Inflammatory macrophage (primary cell): ENCODE data around the gene THUMPD3.

ENCODE experiments used
- DNase-seq, 2 donors: peaks; one replicate each; pipeline ENCODE4 v3.0.0-alpha.2; 2020 to 2022
- total RNA-seq, 18 experiments: gene quantifications; one replicate each; lab custom pipeline; 2026; ENCODE audit warnings: mixed read lengths in 6 of 18, inconsistent platforms in 2 of 18; lab: John Stamatoyannopoulos, UW

The THUMPD3 gene, protein sequence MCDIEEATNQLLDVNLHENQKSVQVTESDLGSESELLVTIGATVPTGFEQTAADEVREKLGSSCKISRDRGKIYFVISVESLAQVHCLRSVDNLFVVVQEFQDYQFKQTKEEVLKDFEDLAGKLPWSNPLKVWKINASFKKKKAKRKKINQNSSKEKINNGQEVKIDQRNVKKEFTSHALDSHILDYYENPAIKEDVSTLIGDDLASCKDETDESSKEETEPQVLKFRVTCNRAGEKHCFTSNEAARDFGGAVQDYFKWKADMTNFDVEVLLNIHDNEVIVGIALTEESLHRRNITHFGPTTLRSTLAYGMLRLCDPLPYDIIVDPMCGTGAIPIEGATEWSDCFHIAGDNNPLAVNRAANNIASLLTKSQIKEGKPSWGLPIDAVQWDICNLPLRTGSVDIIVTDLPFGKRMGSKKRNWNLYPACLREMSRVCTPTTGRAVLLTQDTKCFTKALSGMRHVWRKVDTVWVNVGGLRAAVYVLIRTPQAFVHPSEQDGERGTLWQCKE
- 10.6 to 59.0 (median 38.0) reads per million in 18 experiments for total RNA-seq

DNA sequence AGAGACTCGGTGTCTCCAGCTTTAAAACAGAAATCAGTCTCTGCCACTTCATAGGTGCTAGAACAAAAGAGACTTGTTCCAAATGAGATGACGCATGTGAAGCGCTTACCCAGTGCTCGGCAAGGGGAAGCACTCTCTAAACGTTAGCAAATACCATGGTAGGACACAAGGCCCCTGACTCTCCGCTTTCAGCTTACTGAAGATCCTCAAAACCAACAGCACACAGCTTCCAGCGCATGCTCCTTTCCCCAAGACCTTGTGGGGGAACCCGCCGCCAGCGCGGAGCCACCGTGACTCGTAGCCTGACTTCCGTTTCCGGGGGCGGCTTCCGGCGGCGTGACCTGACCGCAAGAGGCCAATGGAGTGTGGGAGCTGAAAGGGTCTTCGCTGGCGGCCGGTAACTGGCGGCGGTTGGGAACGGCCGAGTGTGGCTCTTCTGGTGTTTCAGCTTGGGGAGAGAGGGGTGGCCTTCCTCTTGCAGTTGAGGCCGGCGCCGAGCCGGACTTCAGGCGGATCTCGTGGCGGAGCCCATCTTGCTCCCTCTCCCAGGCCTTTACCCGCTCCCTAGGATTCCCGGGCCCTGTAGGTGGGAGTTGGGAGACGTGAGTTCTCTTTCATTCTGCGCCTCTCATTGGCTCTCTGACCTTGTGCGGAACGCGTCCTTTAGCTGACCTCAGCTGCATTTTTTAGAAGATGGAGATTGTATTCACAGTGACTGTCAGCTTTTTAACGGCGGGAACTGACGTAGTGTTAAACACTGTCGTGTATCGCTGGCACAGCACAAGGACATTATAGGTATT is at the start of gene THUMPD3:
THUMPD3 (plus strand) TSS at position 324 of the 800 bp plus-strand sequence. CDS start 2,015 bp downstream, outside the sequence.
- DNase-seq = peak; percentile 99

DNA sequence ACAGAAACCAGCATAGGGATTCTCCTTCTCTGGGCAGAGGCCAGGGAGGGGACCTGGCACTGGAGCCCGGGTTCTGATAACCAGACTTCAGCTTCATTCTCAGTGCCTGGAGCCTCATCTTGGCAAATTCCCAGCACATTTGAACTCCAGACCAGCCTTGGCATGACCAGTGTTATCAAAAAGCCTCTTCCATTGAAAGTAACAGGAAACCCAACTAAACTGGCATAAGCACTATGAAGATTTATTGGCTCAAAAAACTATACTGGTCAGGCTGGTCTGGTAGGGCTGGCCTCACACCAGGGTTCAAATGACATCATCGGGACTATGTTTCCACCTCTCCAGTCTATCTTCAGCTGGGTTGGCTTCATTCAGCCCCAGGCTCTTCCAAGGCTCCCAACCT is 48.1 kb upstream of the THUMPD3 start:
- DNase-seq = no peak

DNA sequence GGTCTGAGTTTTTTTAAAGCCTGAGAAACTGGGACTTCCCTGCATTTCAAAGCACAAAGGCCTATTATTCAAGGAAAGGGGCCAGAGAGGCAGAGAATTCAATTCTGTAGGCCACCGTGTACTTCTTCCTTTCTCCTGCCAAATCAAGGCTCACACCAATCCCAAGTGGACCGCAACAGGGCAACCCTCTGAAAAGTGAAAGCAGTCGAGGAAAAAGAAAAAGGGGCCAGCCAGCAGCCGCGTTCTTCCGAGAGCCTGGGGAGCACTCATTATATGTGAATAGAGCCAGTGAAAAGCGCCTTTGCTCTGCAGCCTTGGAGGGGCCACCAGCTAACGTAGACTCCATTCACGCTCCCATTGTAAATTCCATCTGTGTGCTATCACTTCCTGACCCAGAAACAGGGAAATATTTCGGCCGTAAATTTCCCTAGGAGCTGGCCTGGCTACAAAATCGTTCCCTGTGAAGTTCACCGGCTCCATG is 45.9 kb upstream of the THUMPD3 start:
- DNase-seq = no peak

DNA sequence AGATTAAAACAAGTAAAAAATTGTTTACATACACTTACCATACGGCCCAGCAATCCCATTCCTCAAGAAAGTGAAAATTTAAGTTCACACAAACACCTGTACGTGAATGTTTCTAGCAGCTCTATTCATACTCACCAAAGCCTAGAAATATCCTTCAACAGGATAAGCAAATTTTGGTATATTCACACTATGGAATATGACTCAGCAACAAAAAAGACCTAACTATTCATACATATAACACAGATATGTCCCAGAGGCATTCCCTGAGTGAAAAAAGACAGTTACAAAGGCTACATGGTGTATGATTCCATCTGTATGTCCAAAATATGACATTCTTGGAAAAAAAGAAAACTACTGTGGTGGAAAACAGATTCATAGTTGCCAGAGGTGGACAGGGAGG is 40.1 kb upstream of the THUMPD3 start:
- DNase-seq = no peak

DNA sequence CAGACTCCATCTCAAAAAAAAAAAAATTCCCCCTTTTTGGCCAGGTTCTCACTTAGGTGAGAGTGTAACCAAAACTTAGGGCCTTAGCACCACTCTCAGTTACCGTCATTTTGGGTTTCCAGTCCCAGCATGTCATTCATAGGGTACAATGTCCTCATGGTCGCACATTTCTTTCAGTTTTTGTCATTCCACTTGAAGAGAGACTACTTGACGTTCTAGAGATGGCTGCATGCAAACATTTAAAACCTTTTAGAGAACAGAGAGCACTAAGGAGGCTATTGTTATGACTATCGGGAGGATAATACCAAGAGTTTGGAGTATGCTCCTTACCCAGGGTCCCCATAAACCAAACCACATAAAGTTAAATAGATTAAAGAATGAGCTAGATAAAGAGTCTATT is 37.9 kb upstream of the THUMPD3 start:
- DNase-seq = no peak

DNA sequence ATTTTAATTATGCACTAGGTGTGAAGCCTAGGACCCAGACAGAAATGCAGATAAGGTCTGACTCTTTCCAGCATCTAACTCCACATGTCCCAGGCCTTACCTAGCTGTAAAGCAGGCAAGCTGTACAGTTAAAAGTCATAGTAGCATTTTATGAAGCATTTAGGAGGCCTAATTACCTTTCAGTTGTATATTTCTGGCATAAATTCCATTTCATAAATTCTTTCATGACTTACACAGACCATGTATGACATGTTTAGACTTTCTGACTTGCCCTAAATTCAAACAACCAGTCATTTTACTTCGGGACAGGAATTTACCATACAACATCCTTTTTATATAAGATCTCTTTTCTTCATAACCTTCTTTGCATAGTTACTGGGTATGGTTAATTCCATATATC is 35.3 kb upstream of the THUMPD3 start:
- DNase-seq = no peak

DNA sequence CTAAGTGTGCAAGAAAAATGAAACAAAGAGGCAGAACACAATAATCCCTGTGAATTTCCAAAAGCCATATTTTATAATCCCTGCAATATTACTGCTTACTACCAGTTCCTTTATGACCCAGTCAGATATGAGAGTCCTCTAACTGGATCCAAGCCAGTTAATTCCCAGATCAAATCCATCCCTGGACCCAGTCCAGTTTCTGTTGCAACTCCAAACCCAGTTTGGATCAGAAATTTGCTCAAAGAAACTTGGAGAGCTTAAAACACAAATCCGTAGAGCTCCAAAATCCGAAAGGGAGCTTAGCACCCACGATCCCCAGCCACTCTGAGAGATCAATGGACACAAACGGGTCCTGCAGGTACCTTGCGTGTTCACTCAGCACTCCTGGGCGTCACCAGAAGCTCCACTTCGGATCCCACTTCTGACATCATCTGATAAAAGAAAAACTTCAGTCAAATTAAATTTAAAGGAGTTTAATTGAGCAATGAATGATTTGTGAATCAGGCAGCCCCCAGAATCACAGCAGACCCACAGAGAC is 32.6 kb upstream of the THUMPD3 start:
- DNase-seq = no peak

DNA sequence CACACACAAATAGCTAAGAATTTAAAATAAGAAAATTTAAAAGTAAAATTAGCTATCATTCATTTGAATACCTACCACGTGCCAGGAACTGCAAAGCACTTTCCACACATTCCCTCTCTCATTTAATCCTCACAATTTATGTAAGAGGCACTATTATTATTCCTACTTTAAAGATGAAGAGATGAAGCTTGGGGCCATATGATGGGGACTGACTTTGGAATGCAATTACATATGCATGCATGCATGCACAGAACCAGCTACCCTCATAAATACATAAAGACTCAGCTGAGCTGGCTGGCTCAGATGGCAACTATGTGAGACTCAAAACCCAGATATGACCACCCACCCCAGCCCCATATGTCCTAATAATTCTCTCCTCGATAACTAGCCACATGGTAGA is 31.7 kb upstream of the THUMPD3 start:
- DNase-seq = no peak

DNA sequence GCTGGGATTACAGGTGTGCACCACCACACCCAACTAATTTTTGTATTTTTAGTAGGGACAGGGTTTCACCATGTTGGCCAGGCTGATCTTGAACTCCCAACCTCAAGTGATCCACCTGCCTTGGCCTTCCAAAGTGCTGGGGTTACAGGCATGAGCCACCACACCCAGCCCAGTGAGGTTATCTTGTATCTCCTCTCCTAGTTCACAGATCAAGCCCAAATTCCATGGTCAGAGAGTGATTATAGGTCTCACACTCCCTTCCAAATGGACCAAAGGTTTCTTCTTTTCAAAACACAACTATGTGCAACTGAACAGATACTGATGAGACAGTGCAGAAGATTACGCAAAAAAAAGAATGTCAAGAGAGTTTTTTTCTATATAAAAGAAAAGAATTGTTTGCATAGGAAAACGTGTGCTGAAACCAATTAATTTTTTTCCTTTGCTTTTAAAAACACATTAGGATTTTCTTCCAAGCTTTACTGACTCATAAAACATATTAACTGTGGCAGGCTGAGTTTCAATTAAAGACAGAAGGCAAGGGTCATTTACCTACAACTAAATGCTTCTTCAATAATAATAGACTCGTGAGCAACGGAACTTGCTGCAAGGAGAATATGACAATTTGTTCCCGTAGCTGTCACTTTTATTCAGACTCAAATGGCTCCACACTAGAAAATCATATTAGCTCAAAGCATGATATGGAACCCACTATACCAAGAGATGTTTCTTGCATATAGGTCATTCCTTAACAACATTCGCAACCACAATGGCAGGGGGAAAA is 30.4 kb upstream of the THUMPD3 start:
- DNase-seq = no peak

DNA sequence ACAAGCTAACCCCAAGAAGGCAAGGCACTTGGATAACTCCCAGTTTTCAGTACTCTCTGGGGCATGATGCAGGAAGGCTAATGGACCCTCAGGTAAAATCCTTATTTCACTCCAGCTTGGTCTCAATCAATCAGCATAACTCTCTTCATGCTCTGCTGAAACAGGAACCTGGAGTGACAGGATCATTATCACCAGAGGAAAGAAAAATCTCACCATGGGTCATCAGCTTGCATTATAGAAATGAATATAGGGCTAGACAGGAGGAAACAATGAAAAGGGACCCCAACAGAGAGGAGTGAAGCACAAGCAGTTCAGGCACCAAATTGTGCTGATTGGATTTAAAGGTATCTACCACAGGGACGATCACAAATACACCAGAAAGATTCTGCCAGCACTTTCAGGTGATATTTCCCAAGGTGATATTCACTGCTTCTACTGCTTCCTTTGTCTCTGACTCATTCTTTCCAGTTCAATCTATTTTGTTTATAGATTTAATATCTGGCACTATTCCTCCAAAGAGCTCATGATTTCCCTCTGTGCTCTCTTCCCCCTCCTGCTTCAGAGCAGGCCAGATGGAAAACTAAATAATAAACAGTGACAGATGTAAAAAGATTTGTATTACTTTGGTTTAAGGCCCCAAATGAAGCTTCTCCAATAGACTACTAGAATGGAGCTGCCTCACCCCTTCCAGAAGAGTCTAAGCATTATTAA is 22.9 kb upstream of the THUMPD3 start:
- DNase-seq = no peak

DNA sequence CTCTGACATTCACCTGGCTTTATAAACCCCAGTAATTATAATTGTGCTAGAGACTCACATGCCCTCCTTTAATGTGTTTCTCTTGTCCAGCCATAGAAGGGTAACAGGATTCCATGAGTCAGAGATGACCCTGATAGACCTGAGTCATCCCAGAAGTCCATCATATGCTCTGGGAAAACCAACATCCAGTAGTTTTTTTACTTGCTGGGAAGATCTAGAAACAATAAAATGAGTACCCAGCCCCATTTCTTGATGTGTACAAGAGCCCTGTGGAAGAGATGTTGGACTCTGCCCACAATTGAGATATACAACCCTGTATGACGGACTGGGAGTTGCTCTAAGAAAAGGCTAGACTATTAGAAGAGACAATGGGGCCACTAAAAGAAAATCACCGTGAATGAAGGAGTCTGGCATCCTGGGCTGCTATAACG is 22.4 kb upstream of the THUMPD3 start:
- no peak for DNase-seq

DNA sequence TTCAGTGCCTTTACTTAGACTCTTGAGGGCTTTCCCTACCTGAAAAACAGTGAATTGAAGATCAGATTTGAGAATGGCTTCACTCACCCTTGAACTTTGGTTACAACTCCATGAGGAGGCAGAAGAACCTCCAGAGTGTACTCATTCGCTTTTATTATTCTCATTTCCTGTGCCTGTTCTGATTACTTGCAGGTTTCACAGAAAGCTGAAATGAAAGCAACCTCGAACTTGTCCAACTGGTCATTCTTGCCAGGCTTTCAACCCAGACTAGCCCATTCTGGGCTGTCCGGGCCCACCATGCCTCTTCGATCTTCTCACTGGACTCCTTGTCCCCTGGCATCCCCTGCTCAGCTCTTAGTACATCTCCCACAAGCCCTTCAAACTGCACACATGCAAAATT is 20.2 kb upstream of the THUMPD3 start:
- DNase-seq = no peak

DNA sequence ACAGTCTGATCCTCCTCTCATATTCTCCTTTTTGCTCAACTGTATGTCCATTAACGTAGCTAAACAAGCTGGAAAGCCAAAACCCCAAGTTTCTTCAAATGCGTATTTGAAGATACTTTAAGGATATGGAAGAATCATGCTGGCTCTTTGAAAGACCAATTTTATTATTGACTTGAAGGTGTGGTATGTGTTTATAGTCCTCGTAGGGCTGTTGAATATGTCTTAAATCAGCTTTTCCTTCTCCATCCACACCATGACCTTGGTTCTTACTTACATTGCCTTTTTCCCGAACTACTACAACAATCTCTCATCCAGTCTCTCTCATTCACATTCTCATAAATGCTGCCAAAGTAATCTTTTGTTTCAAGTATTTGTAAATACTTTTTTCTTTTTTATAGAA is 19.7 kb upstream of the THUMPD3 start:
- no peak for DNase-seq

DNA sequence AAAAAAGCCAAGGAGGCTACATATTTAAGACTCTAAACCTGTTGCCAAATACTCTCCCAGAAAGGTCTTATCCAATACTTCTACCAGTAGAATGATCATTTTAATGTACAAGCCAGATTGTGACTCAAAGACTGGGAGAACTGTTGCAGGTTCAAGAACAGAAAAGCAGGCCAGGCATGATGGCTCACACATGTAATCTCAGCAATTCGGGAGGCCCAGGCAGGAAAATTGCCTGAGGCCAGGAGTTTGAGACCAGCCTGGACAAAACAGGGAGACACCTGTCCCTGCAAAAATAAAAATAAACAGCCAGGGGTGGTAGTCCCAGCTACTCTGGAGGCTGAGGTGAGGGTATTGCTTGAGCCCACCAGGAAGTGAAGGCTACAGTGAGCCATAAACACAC is 17.8 kb upstream of the THUMPD3 start:
- no peak for DNase-seq

DNA sequence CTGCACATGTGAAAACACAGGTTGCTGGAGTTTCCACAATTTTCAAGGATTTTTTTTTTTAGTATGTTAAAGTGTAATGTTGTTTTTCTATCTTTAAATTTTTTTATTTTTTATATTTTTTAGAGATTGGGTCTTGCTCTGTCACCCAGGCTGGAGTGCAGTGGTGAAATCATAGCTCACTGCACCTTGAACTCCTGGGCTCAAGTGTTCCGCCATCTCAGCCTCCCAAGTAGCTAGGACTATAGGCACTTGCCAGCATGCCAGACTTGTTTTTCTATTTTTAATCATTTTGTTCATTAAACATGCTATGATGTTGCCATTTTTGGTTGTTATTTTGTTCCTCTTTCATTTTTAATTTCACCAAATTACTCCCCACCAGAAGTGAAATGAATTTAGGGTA is 16.7 kb upstream of the THUMPD3 start:
- DNase-seq = no peak

DNA sequence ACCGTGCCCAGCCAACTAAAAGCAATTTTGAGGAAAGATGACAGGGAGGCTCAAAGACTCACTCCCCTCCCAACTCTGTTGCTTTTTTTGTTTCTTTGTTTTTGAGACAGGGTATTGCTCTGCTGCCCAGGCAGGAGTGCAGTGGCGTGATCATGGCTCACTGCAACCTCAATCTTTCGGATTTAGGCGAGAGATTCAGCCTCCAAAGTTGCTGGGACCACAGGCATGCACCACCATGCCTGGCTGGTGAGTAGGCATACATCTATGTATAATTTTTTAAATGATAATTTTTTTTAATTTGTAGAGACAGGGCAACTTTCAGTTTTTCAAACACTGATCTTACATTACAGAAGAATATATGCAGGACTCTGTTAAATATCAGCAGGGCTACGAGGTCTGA is 15.8 kb upstream of the THUMPD3 start:
- no peak for DNase-seq

DNA sequence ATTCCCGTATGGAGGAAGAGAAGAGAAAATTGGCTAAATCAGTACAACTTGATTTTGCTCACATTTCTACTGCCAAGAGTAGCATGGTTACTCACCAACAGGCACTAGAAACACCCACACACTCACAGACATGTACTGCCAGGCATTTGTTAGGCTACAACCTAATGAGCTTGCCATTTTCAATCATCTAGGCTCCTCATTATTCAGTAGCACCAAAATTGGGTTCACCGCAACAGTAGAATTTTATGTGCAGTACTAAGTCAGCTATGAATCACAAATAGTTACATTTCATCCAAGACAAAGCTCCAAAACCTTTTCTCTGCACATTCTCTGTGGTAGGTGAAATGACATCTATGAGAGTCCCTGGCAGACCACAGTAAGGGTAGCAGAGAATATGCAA is 15.0 kb upstream of the THUMPD3 start:
- no peak for DNase-seq

DNA sequence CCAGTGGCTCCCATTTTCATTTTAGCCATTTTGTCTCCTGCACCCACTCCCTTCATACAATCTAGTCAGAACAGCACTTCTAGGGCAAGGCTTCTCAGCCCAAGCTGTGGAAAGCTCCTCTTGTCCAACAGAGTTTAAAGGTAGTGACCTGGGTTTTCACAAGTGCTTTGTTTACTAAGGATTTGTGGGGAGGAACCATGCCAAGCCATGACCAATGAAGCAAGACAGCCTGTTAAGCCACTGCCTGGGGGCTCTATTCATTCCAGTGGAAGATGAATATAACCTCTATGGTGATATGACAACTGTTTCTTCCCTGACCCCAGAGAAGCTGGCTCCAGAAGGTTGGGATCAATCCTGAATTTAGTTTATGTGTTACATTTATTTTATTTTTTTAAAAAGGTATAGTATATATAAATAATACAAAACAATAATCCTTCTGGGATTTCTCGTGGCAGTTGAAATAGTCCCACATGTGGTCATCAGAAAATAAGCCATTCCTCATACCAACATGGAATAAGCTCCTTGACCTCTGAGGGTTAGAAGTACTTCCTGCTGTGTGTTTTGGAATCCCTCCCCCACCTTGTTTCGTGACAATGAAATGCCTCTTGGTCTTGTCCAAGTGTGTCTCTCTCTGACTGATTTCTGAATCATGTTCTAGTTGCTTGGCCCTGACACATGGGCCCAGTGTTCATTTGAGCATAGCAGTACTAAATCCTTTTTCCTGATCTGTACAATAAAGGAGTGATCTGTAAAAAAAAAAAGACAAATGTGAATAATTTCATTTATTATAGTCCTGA is 13.3 kb upstream of the THUMPD3 start:
- DNase-seq = no peak

DNA sequence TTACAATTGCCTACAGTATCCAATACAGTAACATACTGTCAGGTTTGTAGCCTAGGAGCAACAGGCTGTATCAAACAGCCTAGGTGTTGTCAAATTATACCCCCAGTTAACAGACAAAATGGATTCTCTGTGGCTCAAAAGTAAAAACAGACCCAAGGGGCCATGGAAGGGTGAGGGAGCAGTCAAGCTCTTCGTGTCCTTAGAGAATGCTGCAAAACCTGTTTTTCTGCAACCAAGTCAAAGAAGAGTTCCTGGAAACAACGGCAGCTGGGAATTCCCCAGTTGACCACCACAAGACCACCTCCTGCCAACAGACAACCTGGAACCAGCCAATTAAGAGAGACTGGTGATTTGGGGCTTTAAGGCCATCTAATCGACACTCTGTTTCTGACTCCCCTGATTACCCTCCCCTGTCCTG is 11.1 kb upstream of the THUMPD3 start:
- no peak for DNase-seq

DNA sequence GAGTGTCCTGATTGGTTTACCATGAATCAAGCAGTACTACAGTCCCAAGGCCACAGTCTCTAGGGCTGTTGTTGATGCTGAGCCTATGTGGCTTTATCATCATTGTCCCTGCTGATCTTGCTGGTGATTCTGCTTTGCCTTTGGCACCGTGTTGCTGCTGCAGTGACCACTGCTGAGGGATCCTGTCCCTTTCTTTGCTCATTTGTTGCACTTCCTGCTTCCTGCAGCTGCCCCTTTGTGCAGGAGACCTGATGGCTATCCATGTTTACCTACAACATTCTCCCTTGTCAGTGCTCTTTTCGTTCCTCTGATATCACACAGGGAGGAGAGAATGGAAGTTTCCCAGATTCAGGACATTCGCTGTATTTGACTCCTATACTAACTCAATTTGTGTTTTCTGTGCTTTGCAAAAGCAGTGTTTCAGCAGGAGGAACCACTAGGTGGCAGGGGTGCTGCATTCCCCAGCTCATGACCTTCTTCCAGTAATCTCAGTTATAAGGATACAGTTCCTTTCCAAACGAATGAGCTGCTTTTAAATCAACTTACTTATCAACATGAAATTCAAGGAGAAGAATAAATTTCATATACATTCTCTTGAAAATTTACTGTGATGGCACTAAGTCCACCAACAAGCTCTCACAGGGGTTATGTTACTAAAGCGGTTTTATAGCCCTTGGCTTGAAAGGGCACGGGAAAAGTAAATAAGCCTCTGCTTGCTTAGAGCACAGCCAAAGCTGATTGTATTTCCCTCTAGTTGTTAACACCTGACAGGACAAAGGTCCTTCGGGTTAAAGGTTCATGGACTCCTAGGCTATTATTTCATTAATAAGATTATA is 9.7 kb upstream of the THUMPD3 start:
- peak; percentile 73 to 77 for DNase-seq
